ENCODE measurements around the gene CAMK2A.

Gene CAMK2A

GRCh38 chr5:150223474-150223873, 66.1 kb downstream of the CAMK2A start:
- no peak for TF ChIP-seq CTCF (IDR thresholded peaks at IDR 0.05; ENCODE audit: extremely low read depth, missing control alignments)
- DNase-seq (ENCODE audit: low spot score), result no peak

GRCh38 chr5:150222906-150223305, 66.7 kb downstream of the CAMK2A start:
- TF ChIP-seq CTCF (IDR thresholded peaks at IDR 0.05; ENCODE audit: extremely low read depth, missing control alignments), result no peak
- DNase-seq (ENCODE audit: low spot score), result no peak

- no peak for TF ChIP-seq CTCF (IDR thresholded peaks at IDR 0.05; ENCODE audit: extremely low read depth, missing control alignments)
- no peak for DNase-seq (ENCODE audit: low spot score)
Observed at GRCh38 chr5:150221471-150221870, 68.1 kb downstream of the CAMK2A start.

- no peak for TF ChIP-seq CTCF (IDR thresholded peaks at IDR 0.05; ENCODE audit: extremely low read depth, missing control alignments)
- DNase-seq (ENCODE audit: low spot score), result no peak
Observed at GRCh38 chr5:150219861-150220260, 69.7 kb downstream of the CAMK2A start.

- no peak for DNase-seq (ENCODE audit: low spot score)
- no peak for TF ChIP-seq CTCF (IDR thresholded peaks at IDR 0.05; ENCODE audit: extremely low read depth, missing control alignments)
Observed at GRCh38 chr5:150219142-150219541, 70.4 kb downstream of the CAMK2A start.

GRCh38 chr5:150218693-150219035, 70.9 kb downstream of the CAMK2A start:
- no peak for TF ChIP-seq CTCF (IDR thresholded peaks at IDR 0.05; ENCODE audit: extremely low read depth, missing control alignments)
- no peak for DNase-seq (ENCODE audit: low spot score)

- peak; percentile 90 for DNase-seq (ENCODE audit: low spot score)
Observed at GRCh38 chr5:150217873-150218692, 71.5 kb downstream of the CAMK2A start.

More at GRCh38 chr5:150217873-150218692, 71.5 kb downstream of the CAMK2A start:
- TF ChIP-seq CTCF (IDR thresholded peaks at IDR 0.05; ENCODE audit: extremely low read depth, missing control alignments), result peak; percentile 94

Measured in GM20000 (cell line).